ENCODE results near the gene GPR141. TPM values are rescaled to one million over a fixed set of nuclear protein-coding genes. Genes with fewer than 3 reads are reported as not detected.

The GPR141 gene
- total RNA-seq, 1 experiment from 2014 or later, result not detected

DNA sequence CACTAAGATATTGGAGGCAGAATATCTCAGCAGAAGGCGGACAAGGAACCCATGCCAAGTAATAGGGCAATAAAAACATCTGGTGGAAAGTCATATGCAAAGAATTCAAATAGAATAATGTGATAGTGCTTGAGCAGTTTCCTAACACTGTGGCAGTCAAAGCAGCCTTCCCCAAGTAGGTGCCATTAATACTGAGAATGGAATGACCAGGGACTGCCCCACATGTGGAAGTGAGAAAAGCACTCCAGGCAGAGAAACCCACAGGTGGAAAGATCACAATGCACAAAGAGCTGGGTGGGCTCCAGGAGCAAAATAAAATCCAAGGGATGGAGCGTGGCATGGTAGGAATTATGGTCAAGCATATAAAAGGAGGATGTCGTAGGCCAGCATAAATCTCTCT is 100.4 kb downstream of the GPR141 start:
- H3K4me3 ChIP-seq (ENCODE audit: low read depth, low read length), result no peak overlapping the region
- no peaks in the 10 kb centered on the region for H3K27me3 ChIP-seq (replicated peaks; ENCODE audit: control insufficient read depth, insufficient read depth, low read length)
- H3K27me3 Mint-ChIP-seq (ENCODE audit: insufficient read depth, unreplicated experiment), result no peaks in the 10 kb centered on the region
- no peaks in the 10 kb centered on the region for H3K36me3 ChIP-seq (ENCODE audit: control insufficient read depth, insufficient read depth, low read length)
- H3K4me1 ChIP-seq, result no peaks in the 10 kb centered on the region
- no TSS peak for BruUV-seq (replicated peaks)
- no peak overlapping the region for H3K4me3 Mint-ChIP-seq (ENCODE audit: unreplicated experiment)
- H3K36me3 Mint-ChIP-seq (ENCODE audit: insufficient read depth, unreplicated experiment), result no peaks in the 10 kb centered on the region
- CTCF ChIA-PET, result no interaction called here
- no peaks in the 10 kb centered on the region for H3K9me3 Mint-ChIP-seq (ENCODE audit: unreplicated experiment)
- POLR2A ChIA-PET, result no interaction called here
- intact Hi-C loops (cut with micrococcal nuclease; ENCODE audit: unreplicated experiment), result no loop called here
- TF ChIP-seq, protein P1, sequence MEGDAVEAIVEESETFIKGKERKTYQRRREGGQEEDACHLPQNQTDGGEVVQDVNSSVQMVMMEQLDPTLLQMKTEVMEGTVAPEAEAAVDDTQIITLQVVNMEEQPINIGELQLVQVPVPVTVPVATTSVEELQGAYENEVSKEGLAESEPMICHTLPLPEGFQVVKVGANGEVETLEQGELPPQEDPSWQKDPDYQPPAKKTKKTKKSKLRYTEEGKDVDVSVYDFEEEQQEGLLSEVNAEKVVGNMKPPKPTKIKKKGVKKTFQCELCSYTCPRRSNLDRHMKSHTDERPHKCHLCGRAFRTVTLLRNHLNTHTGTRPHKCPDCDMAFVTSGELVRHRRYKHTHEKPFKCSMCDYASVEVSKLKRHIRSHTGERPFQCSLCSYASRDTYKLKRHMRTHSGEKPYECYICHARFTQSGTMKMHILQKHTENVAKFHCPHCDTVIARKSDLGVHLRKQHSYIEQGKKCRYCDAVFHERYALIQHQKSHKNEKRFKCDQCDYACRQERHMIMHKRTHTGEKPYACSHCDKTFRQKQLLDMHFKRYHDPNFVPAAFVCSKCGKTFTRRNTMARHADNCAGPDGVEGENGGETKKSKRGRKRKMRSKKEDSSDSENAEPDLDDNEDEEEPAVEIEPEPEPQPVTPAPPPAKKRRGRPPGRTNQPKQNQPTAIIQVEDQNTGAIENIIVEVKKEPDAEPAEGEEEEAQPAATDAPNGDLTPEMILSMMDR (IDR thresholded peaks at IDR 0.05; ENCODE audit: insufficient read depth in 1 of 2, low read depth in 1 of 2, low read length in 1 of 2, severe bottlenecking in 1 of 2, unreplicated experiment in 1 of 2), result no peak
- no peaks in the 10 kb centered on the region for H3K9me3 ChIP-seq
- H3K4me1 Mint-ChIP-seq (ENCODE audit: low read depth, unreplicated experiment), result no peaks in the 10 kb centered on the region
- H3K27ac Mint-ChIP-seq (ENCODE audit: unreplicated experiment), result no peak overlapping the region
- DNase-seq, result no peak

DNA sequence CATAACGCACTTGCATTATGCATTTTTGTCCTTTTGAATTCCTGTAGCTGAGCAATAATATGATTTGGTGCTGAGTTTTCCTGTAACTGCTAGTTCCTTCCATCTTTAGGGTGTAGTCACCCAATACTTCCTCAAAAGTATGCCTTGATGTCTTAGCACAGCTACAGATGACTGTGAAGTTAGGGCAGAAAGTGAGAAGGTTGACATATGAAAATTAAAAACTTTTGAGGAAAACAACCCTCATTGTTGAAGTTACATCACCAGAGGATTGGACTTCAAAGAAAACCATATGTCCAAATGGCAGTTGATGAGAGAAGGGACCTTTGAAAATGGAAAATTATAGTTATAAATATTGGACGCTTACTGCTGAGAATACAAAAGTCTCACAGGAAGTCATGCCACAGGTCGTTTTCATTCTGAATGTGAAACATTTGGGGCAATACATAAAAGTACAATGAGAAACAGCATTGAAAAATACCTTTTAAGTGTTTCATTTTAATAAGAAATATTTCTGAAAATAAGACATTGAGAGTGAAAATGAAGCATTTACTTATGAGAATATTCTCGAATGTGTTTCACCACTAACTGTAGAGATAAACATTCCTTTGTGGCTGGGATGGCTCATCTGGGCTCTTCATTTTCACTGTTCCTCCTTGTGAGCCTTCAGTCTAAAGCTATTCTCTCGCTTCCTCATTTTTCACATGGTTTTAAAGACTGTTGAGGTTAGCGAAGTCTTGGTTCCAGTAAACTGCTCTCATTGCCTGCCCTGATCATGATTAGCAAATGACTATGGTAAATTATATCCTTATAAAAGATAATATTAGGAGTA is 103.4 kb downstream of the GPR141 start:
- Histone ChIP-seq H3K9me3 (0 out of 2 replicates have a peak, but pooled peaks cover 4% of the 10 kb centered on the region), H3K4me1 (no peaks in the 10 kb centered on the region), H3K36me3 (ENCODE audit: control insufficient read depth, insufficient read depth, low read length) (no peaks in the 10 kb centered on the region), H3K27me3 (replicated peaks; ENCODE audit: control insufficient read depth, insufficient read depth, low read length) (no peaks in the 10 kb centered on the region), H3K4me3 (ENCODE audit: low read depth, low read length) (no peak overlapping the region)
- ChIA-PET POLR2A (no interaction called here), CTCF (no interaction called here)
- DNase-seq, result no peak
- Mint-ChIP-seq H3K27me3 (ENCODE audit: insufficient read depth, unreplicated experiment) (no peaks in the 10 kb centered on the region), H3K36me3 (ENCODE audit: insufficient read depth, unreplicated experiment) (no peaks in the 10 kb centered on the region), H3K9me3 (ENCODE audit: unreplicated experiment) (no peaks in the 10 kb centered on the region), H3K4me3 (ENCODE audit: unreplicated experiment) (no peak overlapping the region), H3K4me1 (ENCODE audit: low read depth, unreplicated experiment) (no peaks in the 10 kb centered on the region), H3K27ac (ENCODE audit: unreplicated experiment) (no peak overlapping the region)
- TF ChIP-seq, protein P1 (IDR thresholded peaks at IDR 0.05; ENCODE audit: insufficient read depth in 1 of 2, low read depth in 1 of 2, low read length in 1 of 2, severe bottlenecking in 1 of 2, unreplicated experiment in 1 of 2), result no peak
- intact Hi-C loops (cut with micrococcal nuclease; ENCODE audit: unreplicated experiment), result no loop called here
- BruUV-seq (replicated peaks), result no TSS peak

Other genes with a start within 250 kb of the GPR141 start
- gene ELMO1, start 234.9 kb upstream of the GPR141 start, total RNA-seq (2022), result 0.14 and 1.1 TPM in 2 replicates
- not detected in 2 replicates for gene NME8, start 164.8 kb downstream of the GPR141 start, total RNA-seq (2022)
- gene SFRP4, start 233.1 kb downstream of the GPR141 start, total RNA-seq (2022), result not detected in 2 replicates
- 0.25 and 0.39 TPM in 2 replicates for gene EPDR1, start 236.9 kb downstream of the GPR141 start, total RNA-seq (2022)